Liver (tissue), 9 donors: ENCODE results near the gene RABL6. TPM values are rescaled to one million over a fixed set of nuclear protein-coding genes. Genes with fewer than 3 reads are reported as not detected.

Experiments used
- DNase-seq: peaks from one replicate; pipeline ENCODE4 v3.0.0-alpha.2; 2017; ENCODE audit warnings: low spot score
- H3K27ac ChIP-seq, 2 donors: one replicate each; pipeline ENCODE4 v1.7.0; 2013; ENCODE audit warnings: inconsistent platforms in 2 of 2, low read length in 2 of 2, control low read depth in 1 of 2, low read depth in 1 of 2, mild to moderate bottlenecking in 1 of 2
- H3K27me3 ChIP-seq, 4 donors: one replicate each; pipeline versions ENCODE4 v1.6.1 to v1.7.0; 2013; ENCODE audit warnings: low read length in 3 of 4, inconsistent platforms in 1 of 4, mild to moderate bottlenecking in 1 of 4, moderate library complexity in 1 of 4; ENCODE audit not compliant: control insufficient read depth in 4 of 4, insufficient read depth in 4 of 4
- H3K36me3 ChIP-seq, 4 donors: one replicate each; pipeline versions ENCODE4 v1.6.1 to v1.7.0; 2013; ENCODE audit warnings: low read length in 3 of 4, mild to moderate bottlenecking in 3 of 4, low read depth in 1 of 4, moderate library complexity in 1 of 4; ENCODE audit not compliant: control insufficient read depth in 4 of 4, insufficient read depth in 3 of 4
- H3K4me1 ChIP-seq, 4 donors: one replicate each; pipeline versions ENCODE4 v1.6.1 to v1.7.0; 2013; ENCODE audit warnings: low read length in 3 of 4, mild to moderate bottlenecking in 3 of 4, moderate library complexity in 1 of 4; ENCODE audit not compliant: control insufficient read depth in 4 of 4, insufficient read depth in 4 of 4
- H3K4me3 ChIP-seq, 3 donors: one replicate each; pipeline versions ENCODE4 v1.6.1 to v1.7.0; 2013; ENCODE audit warnings: low read length in 3 of 3, control low read depth in 1 of 3, low read depth in 1 of 3, mild to moderate bottlenecking in 1 of 3
- H3K9ac ChIP-seq, 2 donors: one replicate each; pipeline ENCODE4 v1.7.0; 2013; ENCODE audit warnings: low read length in 2 of 2, mild to moderate bottlenecking in 2 of 2, moderate library complexity in 2 of 2, control low read depth in 1 of 2, low read depth in 1 of 2
- H3K9me3 ChIP-seq, 4 donors: one replicate each; pipeline versions ENCODE4 v1.6.1 to v1.7.0; 2013; ENCODE audit warnings: low read length in 3 of 4; ENCODE audit not compliant: control insufficient read depth in 4 of 4
- ATF3 ChIP-seq: IDR thresholded peaks from 2 replicates; pipeline ENCODE4 v1.6.1; 2016; ENCODE audit warnings: antibody characterized with exemption
- CTCF ChIP-seq: fragments of 150-350 bp; IDR thresholded peaks from 2 replicates; pipeline ENCODE4 v1.5.1; 2017; ENCODE audit warnings: improper control_type of control experiment, low read depth, low read length; ENCODE audit not compliant: missing input control
- EGR1 ChIP-seq, 2 donors: IDR thresholded peaks; 2 replicates each; pipeline ENCODE4 v1.6.1; 2016 to 2018; ENCODE audit warnings: antibody characterized with exemption in 2 of 2, low read depth in 2 of 2
- FOXA1 ChIP-seq: IDR thresholded peaks from 2 replicates; pipeline ENCODE4 v1.6.1; 2016; ENCODE audit warnings: antibody characterized with exemption
- FOXA2 ChIP-seq: IDR thresholded peaks from 2 replicates; pipeline ENCODE4 v1.6.1; 2016; ENCODE audit warnings: antibody characterized with exemption
- GABPA ChIP-seq, 2 donors: IDR thresholded peaks in 1 of 2; conservative IDR thresholded peaks in 1 of 2; 2 replicates each; pipeline ENCODE4 v1.6.1; 2016; ENCODE audit warnings: antibody characterized with exemption in 2 of 2, mild to moderate bottlenecking in 1 of 2, moderate library complexity in 1 of 2
- HNF4A ChIP-seq, 2 donors: conservative IDR thresholded peaks; 2 replicates each; pipeline ENCODE4 v1.6.1; 2016; ENCODE audit warnings: antibody characterized with exemption in 2 of 2, mild to moderate bottlenecking in 2 of 2
- HNF4G ChIP-seq: IDR thresholded peaks from 2 replicates; pipeline ENCODE4 v1.6.1; 2016; ENCODE audit warnings: antibody characterized with exemption
- JUND ChIP-seq, 2 donors: IDR thresholded peaks; 2 replicates each; pipeline ENCODE4 v1.6.1; 2016; ENCODE audit warnings: antibody characterized with exemption in 2 of 2
- MAX ChIP-seq: IDR thresholded peaks from 2 replicates; pipeline ENCODE4 v1.6.1; 2016; ENCODE audit warnings: antibody characterized with exemption
- NR2F2 ChIP-seq: IDR thresholded peaks from 2 replicates; pipeline ENCODE4 v1.6.1; 2016; ENCODE audit warnings: antibody characterized with exemption
- RAD21 ChIP-seq, 2 donors: IDR thresholded peaks; 2 replicates each; pipeline ENCODE4 v1.6.1; 2016; ENCODE audit warnings: antibody characterized with exemption in 2 of 2, mild to moderate bottlenecking in 2 of 2
- REST ChIP-seq: IDR thresholded peaks from 2 replicates; pipeline ENCODE4 v1.6.1; 2016; ENCODE audit warnings: antibody characterized with exemption, mild to moderate bottlenecking
- RXRA ChIP-seq, 2 donors: IDR thresholded peaks; 2 replicates each; pipeline ENCODE4 v1.6.1; 2017 to 2018; ENCODE audit warnings: antibody characterized with exemption in 2 of 2, mild to moderate bottlenecking in 1 of 2
- SP1 ChIP-seq: IDR thresholded peaks from 2 replicates; pipeline ENCODE4 v1.6.1; 2018; ENCODE audit warnings: antibody characterized with exemption, mild to moderate bottlenecking
- TAF1 ChIP-seq: conservative IDR thresholded peaks from 2 replicates; pipeline ENCODE4 v1.6.1; 2016; ENCODE audit warnings: antibody characterized with exemption, mild to moderate bottlenecking
- YY1 ChIP-seq: IDR thresholded peaks from 2 replicates; pipeline ENCODE4 v1.6.1; 2016; ENCODE audit warnings: antibody characterized with exemption, mild to moderate bottlenecking
- ZBTB33 ChIP-seq: IDR thresholded peaks from 2 replicates; pipeline ENCODE4 v1.6.1; 2016; ENCODE audit warnings: antibody characterized with exemption
- WGBS: extraction: QIAGEN DNeasy Blood & Tissue Kit; methylation state at CpG from one replicate; pipeline ENCODE4 v1.1.7; 2013; 5-methylcytosine and 5-hydroxymethylcytosine counted together
- polyA plus RNA-seq, 2 donors: library from polyadenylated mRNA; stranded (reverse) in 1 of 2; unstranded in 1 of 2; fragments of 200-250 nt in 1 of 2; fragments of >200 nt in 1 of 2; fragmentation: Nextera tagmentation in 1 of 2; extraction: Ambion mirVana in 1 of 2; gene quantifications; one replicate each; pipeline versions ENCODE4 v1.2.1 to v1.2.3, GENCODE V29; 2013 to 2015
- total RNA-seq, 2 donors: library from RNA; depleted of rRNA; stranded (reverse); fragments of >200 nt; gene quantifications; one replicate each; pipeline ENCODE4 v1.2.3, GENCODE V29; 2014
- donor health status: healthy.
- donor health status: healthy.
- donor health status: healthy.
- donor health status: healthy.
- donor health status: healthy.

RABL6 gene
- total and polyA plus RNA-seq, 4 donors, result 3.6 to 32.6 (median 10.7) TPM

- WGBS, result 96% methylated on average over 22 of the region's 22 CpGs
- H3K4me1 ChIP-seq, result peaks cover 16 to 37% (median 32%) of the 10 kb centered on the region in 4 donors
Measured at GRCh38 chr9:136803551-136804508, 3.9 kb upstream of the RABL6 start.

More at GRCh38 chr9:136803551-136804508, 3.9 kb upstream of the RABL6 start:
- no peaks in the 10 kb centered on the region for H3K9me3 ChIP-seq
- DNase-seq, result no peak
- no peaks in the 10 kb centered on the region for H3K27me3 ChIP-seq
- TF ChIP-seq FOXA2, result no peak
- TF ChIP-seq REST, result no peak
- TF ChIP-seq JUND (IDR thresholded peaks at IDR 0.05), result no peak
- no peak for TF ChIP-seq MAX
- TF ChIP-seq FOXA1, result no peak
- TF ChIP-seq HNF4A (conservative IDR thresholded peaks at IDR 0.05), result no peak
- no peak for TF ChIP-seq RXRA (IDR thresholded peaks at IDR 0.05)
- TF ChIP-seq CTCF, result no peak
- no peak for TF ChIP-seq EGR1 (IDR thresholded peaks at IDR 0.05; ENCODE audit: low read depth in 2 of 2)
- no peak for TF ChIP-seq RAD21 (IDR thresholded peaks at IDR 0.05)
- TF ChIP-seq ATF3, result no peak
- TF ChIP-seq ZBTB33, result no peak
- no peak for TF ChIP-seq TAF1
- TF ChIP-seq GABPA (IDR thresholded peaks at IDR 0.05 in 1 of 2, conservative IDR thresholded peaks at IDR 0.05 in 1 of 2), result no peak
- TF ChIP-seq NR2F2, result no peak
- no peak for TF ChIP-seq SP1
- TF ChIP-seq HNF4G, result no peak
- TF ChIP-seq YY1, result no peak
- H3K9ac ChIP-seq, result no peak overlapping the region
- H3K4me3 ChIP-seq, result no peak overlapping the region
- H3K36me3 ChIP-seq, result no peaks in the 10 kb centered on the region
- no peak overlapping the region for H3K27ac ChIP-seq
